ENCODE data around the gene ORC1.

ORC1 gene

GRCh38 chr1:52341655-52342260 lies 62.5 kb downstream of the ORC1 start:
- DNase-seq, result no peak

GRCh38 chr1:52337439-52337838 lies 66.8 kb downstream of the ORC1 start:
- no peak for DNase-seq

GRCh38 chr1:52334906-52335528 lies 69.2 kb downstream of the ORC1 start:
- no peak for DNase-seq

DNA sequence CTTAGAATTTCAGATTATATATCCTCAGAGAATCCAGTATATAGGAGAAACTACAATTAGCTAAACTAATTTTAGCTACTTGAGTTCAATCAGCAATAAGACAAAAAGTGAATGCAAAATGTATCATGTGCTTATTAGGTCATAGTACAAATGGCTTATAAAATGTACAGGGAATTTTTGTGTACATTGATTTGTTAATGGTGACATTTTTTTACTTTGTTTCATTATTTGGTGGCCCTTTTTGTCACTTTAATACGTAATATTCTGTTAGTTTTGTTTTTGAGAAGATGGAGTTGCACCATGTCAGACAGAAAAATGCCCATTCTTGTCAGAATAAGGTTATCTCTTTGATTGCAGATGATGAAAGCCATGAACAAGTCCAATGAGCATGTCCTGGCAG lies 71.8 kb downstream of the ORC1 start:
- no peak for DNase-seq

- DNase-seq, result no peak
These were observed 75.6 kb downstream of the ORC1 start for GRCh38 chr1:52328615-52329014.

GRCh38 chr1:52325786-52326185 lies 78.4 kb downstream of the ORC1 start:
- DNase-seq, result no peak

GRCh38 chr1:52323731-52324130 lies 80.5 kb downstream of the ORC1 start:
- no peak for DNase-seq

All from stimulated activated CD4-positive, alpha-beta T cell treated with anti-CD3 and anti-CD28 coated beads, Interleukin-2, amount 100 ng/mL, for 48 hours (primary cell).